ENCODE results near the gene LOXL1. TPM values are rescaled to one million over a fixed set of nuclear protein-coding genes. Genes with fewer than 3 reads are reported as not detected.

The LOXL1 gene
- total and polyA plus RNA-seq, 2 of the 13 experiments (the other 11 are each of a cell fraction or from before 2014, with no cell fraction given): 0.51 to 1.3 TPM

DNA sequence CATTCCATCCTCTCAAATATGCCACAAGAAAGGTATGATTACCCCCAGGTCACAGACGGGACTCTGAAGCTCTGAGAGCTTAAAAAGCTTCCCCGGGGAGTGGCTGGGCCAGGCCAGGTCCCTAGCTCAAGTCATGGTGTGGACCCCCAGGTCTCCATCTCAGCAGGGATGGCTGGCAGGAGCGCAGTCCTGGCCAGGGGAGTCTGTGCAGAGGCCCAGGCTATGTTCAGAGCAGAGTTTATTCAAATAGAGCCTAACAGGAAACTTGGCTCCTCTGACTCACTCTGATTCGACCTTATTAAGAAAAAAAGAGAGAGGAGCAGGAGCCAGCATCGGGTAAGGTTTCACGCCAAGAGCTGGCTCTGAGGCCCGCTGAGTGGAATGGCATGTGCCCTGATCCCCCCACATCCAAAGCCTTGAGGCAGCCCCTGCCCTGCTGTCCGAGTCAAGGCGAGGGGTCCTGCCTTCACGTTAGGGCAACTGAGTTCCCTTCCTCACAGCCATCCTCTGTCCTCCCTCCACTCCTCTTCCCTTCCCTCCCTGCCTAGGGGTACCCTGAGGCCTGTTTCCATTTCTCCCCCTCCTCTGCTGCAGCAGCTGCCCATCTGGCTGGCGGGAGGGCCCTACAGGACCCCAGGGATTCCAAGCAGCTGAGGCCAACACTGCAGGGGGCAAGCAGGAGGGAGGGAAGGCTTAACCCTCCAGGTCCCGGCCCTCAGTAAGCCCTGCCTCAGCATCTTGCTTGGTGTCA is 1.9 kb upstream of the LOXL1 start:
- no peaks in the 10 kb centered on the region for H3K9me3 ChIP-seq (ENCODE audit: low read length)
- ChIA-PET CTCF (ENCODE audit: low intra/inter-chr PET ratio, low total read pairs) (no interaction called here), POLR2A (no interaction called here)
- no peak for FAIRE-seq
- intact Hi-C loops (cut with micrococcal nuclease; ENCODE audit: unreplicated experiment) (no loop called here), in situ Hi-C loops (cut with HindIII; ENCODE audit: extremely low pct_ligation_motif_present, low pct_unique_long_range_greater_than_20kb) (no loop called here)
- no peak overlapping the region for H3K4me2 ChIP-seq (ENCODE audit: low read depth, low read length)
- H2AFZ ChIP-seq (ENCODE audit: low read length): no peak overlapping the region
- no peak overlapping the region for H3K27ac ChIP-seq (ENCODE audit: extremely low read length, insufficient read depth, low read length)
- BruUV-seq (replicated peaks): no TSS peak
- no peaks in the 10 kb centered on the region for H3K79me2 ChIP-seq (ENCODE audit: insufficient read depth, low read length)
- WGBS (ENCODE audit: low lambda C conversion rate): 13% methylated on average over 10 of the region's 12 CpGs
- no peaks in the 10 kb centered on the region for H4K20me1 ChIP-seq (ENCODE audit: insufficient read depth, low read length)
- H3K4me1 ChIP-seq (ENCODE audit: insufficient read depth, low read length): peaks cover 6% of the 10 kb centered on the region; the same call in 1 of the 2 replicates
- H3K27me3 ChIP-seq (ENCODE audit: control insufficient read depth in 1 of 2, insufficient read depth in 2 of 2, low read length in 2 of 2): peaks cover 3 to 52% of the 10 kb centered on the region in 2 experiments; a peak in 3 of 5 replicates
- no peak for DNase-seq (ENCODE audit: low spot score)
- no peak overlapping the region for H3K9ac ChIP-seq (ENCODE audit: insufficient read depth, low read depth, low read length)
- TF ChIP-seq, protein P1, sequence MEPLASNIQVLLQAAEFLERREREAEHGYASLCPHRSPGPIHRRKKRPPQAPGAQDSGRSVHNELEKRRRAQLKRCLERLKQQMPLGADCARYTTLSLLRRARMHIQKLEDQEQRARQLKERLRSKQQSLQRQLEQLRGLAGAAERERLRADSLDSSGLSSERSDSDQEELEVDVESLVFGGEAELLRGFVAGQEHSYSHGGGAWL (CRISPR knock-in tag; IDR thresholded peaks at IDR 0.05): no peak
- no peak for TF ChIP-seq TSC22D2 (CRISPR knock-in tag; IDR thresholded peaks at IDR 0.05; ENCODE audit: borderline replicate concordance)
- TF ChIP-seq, protein P2, sequence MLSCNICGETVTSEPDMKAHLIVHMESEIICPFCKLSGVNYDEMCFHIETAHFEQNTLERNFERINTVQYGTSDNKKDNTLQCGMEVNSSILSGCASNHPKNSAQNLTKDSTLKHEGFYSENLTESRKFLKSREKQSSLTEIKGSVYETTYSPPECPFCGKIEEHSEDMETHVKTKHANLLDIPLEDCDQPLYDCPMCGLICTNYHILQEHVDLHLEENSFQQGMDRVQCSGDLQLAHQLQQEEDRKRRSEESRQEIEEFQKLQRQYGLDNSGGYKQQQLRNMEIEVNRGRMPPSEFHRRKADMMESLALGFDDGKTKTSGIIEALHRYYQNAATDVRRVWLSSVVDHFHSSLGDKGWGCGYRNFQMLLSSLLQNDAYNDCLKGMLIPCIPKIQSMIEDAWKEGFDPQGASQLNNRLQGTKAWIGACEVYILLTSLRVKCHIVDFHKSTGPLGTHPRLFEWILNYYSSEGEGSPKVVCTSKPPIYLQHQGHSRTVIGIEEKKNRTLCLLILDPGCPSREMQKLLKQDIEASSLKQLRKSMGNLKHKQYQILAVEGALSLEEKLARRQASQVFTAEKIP (CRISPR knock-in tag; IDR thresholded peaks at IDR 0.05; ENCODE audit: borderline replicate concordance): no peak
- TF ChIP-seq ZMYM4 (CRISPR knock-in tag; IDR thresholded peaks at IDR 0.05): no peak
- no peak for TF ChIP-seq CREM (IDR thresholded peaks at IDR 0.05)
- no peak for TF ChIP-seq CREM (CRISPR knock-in tag; IDR thresholded peaks at IDR 0.05)
- no peak for TF ChIP-seq MIER3 (CRISPR knock-in tag; IDR thresholded peaks at IDR 0.05; ENCODE audit: borderline replicate concordance)
- no peak for TF ChIP-seq MED1 (CRISPR knock-in tag; IDR thresholded peaks at IDR 0.05)
- no peak for TF ChIP-seq NR1H2 (CRISPR knock-in tag; IDR thresholded peaks at IDR 0.05; ENCODE audit: borderline replicate concordance, low read depth)
- no peak for TF ChIP-seq CCDC6 (CRISPR knock-in tag; IDR thresholded peaks at IDR 0.05)
- no peak for TF ChIP-seq MEF2D (CRISPR knock-in tag; IDR thresholded peaks at IDR 0.05)
- no peak for TF ChIP-seq GZF1 (CRISPR knock-in tag; IDR thresholded peaks at IDR 0.05)
- TF ChIP-seq AHR (CRISPR knock-in tag; IDR thresholded peaks at IDR 0.05): no peak
- TF ChIP-seq SAP130 (CRISPR knock-in tag; IDR thresholded peaks at IDR 0.05; ENCODE audit: low read depth): no peak
- no peak for TF ChIP-seq FOXA1 (IDR thresholded peaks at IDR 0.05)
- TF ChIP-seq FOXA1 (CRISPR knock-in tag; IDR thresholded peaks at IDR 0.05): no peak
- H3K4me3 ChIP-seq (replicated peaks in 1 of 3; ENCODE audit: insufficient read depth in 1 of 3, low read depth in 2 of 3, low read length in 3 of 3): no peak overlapping the region
- no peak for ATAC-seq
- no peaks in the 10 kb centered on the region for H3K36me3 ChIP-seq (replicated peaks in 1 of 2; ENCODE audit: control insufficient read depth in 1 of 2, insufficient read depth in 2 of 2, low read length in 2 of 2)
